MCF 10A (cell line): ENCODE measurements around the gene WNK1. TPM values are rescaled to one million over a fixed set of nuclear protein-coding genes. Genes with fewer than 3 reads are reported as not detected.
A peak's percentile ranks its signal among the peaks of the same experiment; 100 is the strongest.
"Not testable (repeated sequence)": the region's sequence is repeated elsewhere in the genome, so short reads cannot be mapped to it uniquely, and the experiment has no call there.

Experiments used
- Bru-seq: library from RNA; stranded (reverse); fragments of 400-500 nt; gene quantifications from one replicate; lab custom pipeline; 2021; lab: Mats Ljungman, UMichigan
- BruChase-seq, 2 experiments: library from RNA; stranded (reverse); fragments of 400-500 nt; gene quantifications; one replicate each; lab custom pipeline; 2021; lab: Mats Ljungman, UMichigan
- BruUV-seq: library from RNA; stranded (reverse); fragments of 400-500 nt; replicated peaks from 2 replicates; lab custom pipeline; 2021; lab: Mats Ljungman, UMichigan
- CTCF ChIA-PET: fragments of 300-600 bp; sonication (Branson Sonifier 250); formaldehyde crosslinking; extraction: SDS; loops from one replicate; lab custom pipeline; 2021; ENCODE audit warnings: antibody characterized with exemption, inconsistent platforms; lab: Yijun Ruan, JAX
- POLR2A ChIA-PET: fragments of 300-600, 350-650 bp; sonication (Branson Sonifier 250); formaldehyde crosslinking; extraction: SDS; loops from one replicate; lab custom pipeline; 2020; ENCODE audit warnings: antibody characterized with exemption, inconsistent platforms; lab: Yijun Ruan, JAX
- DNase-seq: peaks from one replicate; pipeline ENCODE4 v3.0.0-alpha.2; 2018; ENCODE audit not compliant: unreplicated experiment
- H3K27ac Mint-ChIP-seq: one replicate; pipeline ENCODE4 v1.8.0; 2022; ENCODE audit warnings: mild to moderate bottlenecking, low read depth, mixed read lengths; ENCODE audit not compliant: unreplicated experiment
- H3K27me3 Mint-ChIP-seq: one replicate; pipeline ENCODE4 v1.8.0; 2022; ENCODE audit warnings: mixed read lengths; ENCODE audit not compliant: insufficient read depth, unreplicated experiment
- H3K36me3 Mint-ChIP-seq: one replicate; pipeline ENCODE4 v1.8.0; 2022; ENCODE audit warnings: mild to moderate bottlenecking, moderate library complexity, mixed read lengths; ENCODE audit not compliant: insufficient read depth, unreplicated experiment
- H3K4me1 Mint-ChIP-seq: one replicate; pipeline ENCODE4 v1.8.0; 2022; ENCODE audit warnings: mixed read lengths; ENCODE audit not compliant: insufficient read depth, unreplicated experiment
- H3K4me3 Mint-ChIP-seq: one replicate; pipeline ENCODE4 v1.8.0; 2022; ENCODE audit warnings: mild to moderate bottlenecking, moderate library complexity, mixed read lengths; ENCODE audit not compliant: unreplicated experiment
- H3K9me3 Mint-ChIP-seq: one replicate; pipeline ENCODE4 v1.8.0; 2022; ENCODE audit warnings: mixed read lengths; ENCODE audit not compliant: unreplicated experiment
- intact Hi-C: fragments of 100-400 bp; cut with micrococcal nuclease; formaldehyde crosslinking; loops from 2 replicates; pipeline ENCODE4 v1.14.1; 2022
- long read RNA-seq: library from polyadenylated mRNA; stranded (forward); transcript quantifications from one replicate; pipeline ENCODE4 v2.0.0, GENCODE V29; 2022
- total RNA-seq: library from RNA; stranded (reverse); gene quantifications from 2 replicates; pipeline ENCODE4 v1.2.3, GENCODE V29; 2022
- TF ChIP-seq, protein P1 (sequence below): fragments of 200-600 bp; IDR thresholded peaks from one replicate; pipeline ENCODE4 v1.8.0; 2022; ENCODE audit warnings: antibody characterized with exemption, mild to moderate bottlenecking; ENCODE audit not compliant: unreplicated experiment

WNK1 gene
- total RNA-seq = 123 and 139 TPM in 2 replicates
- Bru-seq, nascent RNA = percentile 88 among the genes with signal in this experiment
- BruChase-seq, experiment 1, labeled RNA remaining after a 6-hour chase = percentile 93 among the genes with signal in this experiment
- percentile 87 among the genes with signal in this experiment for BruChase-seq, experiment 2, labeled RNA remaining after a 2-hour chase
- long read RNA-seq, partial matches to known transcripts = 3 of 27 reads
- long read RNA-seq, other reads (novel, unspliced or antisense) = 22 of 27 reads

DNA sequence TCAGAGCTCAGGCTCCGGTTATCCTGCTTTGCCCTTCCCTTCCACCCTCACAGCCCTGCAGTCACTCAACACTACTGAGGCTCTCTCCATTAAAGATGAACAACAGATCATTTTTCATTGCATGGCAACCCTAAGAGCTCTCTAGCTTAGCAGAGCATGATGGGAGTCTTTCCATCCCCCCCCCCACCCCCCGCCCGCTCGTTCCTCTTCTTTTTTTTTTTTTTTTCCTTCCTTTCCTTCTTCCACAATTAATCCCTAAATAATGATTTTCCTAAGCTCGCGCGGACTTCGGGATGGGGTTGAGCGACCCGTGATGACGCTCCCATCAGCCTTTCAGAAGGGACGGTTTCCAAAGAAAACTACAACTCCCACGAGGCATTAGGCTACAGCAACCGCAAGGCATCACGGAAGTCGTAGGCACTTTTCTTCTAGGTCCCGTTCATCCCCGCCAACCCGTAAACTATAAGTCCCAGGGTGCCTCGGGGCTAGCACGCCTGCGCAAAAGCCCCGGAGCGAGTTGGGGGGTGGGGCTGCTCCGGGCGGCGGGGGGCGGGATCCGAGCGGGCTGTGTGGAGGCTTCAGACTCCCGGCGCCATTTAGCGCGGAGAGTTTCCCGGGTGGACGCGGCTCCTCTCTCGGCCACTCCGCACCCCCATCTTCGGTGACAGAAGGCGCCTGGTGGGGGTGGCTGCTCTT lies at the start of gene WNK1:
Gene WNK1 (plus strand): TSS at position 581 of the 696 bp plus-strand sequence. CDS start 987 bp downstream, outside the sequence.
- H3K27me3 Mint-ChIP-seq = no peaks in the 10 kb centered on the region
- ChIA-PET POLR2A (interaction anchor here (0.6 to 6.4 kb wide), 33 partner anchors 9 to 841 kb away, joined by 3 to 336 read pairs (median 6); partner anchors contain the start of genes KDM5A and RAD52), CTCF (interaction anchor here (0.5 to 6.8 kb wide), 29 partner anchors 13 to 365 kb away, joined by 3 to 100 read pairs (median 4); no protein-coding TSS in a partner anchor)
- peak; percentile 99 for DNase-seq
- TF ChIP-seq, protein P1, sequence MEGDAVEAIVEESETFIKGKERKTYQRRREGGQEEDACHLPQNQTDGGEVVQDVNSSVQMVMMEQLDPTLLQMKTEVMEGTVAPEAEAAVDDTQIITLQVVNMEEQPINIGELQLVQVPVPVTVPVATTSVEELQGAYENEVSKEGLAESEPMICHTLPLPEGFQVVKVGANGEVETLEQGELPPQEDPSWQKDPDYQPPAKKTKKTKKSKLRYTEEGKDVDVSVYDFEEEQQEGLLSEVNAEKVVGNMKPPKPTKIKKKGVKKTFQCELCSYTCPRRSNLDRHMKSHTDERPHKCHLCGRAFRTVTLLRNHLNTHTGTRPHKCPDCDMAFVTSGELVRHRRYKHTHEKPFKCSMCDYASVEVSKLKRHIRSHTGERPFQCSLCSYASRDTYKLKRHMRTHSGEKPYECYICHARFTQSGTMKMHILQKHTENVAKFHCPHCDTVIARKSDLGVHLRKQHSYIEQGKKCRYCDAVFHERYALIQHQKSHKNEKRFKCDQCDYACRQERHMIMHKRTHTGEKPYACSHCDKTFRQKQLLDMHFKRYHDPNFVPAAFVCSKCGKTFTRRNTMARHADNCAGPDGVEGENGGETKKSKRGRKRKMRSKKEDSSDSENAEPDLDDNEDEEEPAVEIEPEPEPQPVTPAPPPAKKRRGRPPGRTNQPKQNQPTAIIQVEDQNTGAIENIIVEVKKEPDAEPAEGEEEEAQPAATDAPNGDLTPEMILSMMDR = no peak
- BruUV-seq = no TSS peak
- no peaks in the 10 kb centered on the region for H3K9me3 Mint-ChIP-seq
- H3K36me3 Mint-ChIP-seq = peaks cover 5% of the 10 kb centered on the region
- no peak within 1 kb of the TSS for H3K4me3 Mint-ChIP-seq
- intact Hi-C loops = loop anchor here (1.0 to 10.0 kb wide), 6 partner anchors 120 to 840 kb away; partner anchors contain the start of genes FBXL14 and RAD52
- peaks cover 11% of the 10 kb centered on the region for H3K4me1 Mint-ChIP-seq
- peak within 1 kb of the TSS; percentile 73 for H3K27ac Mint-ChIP-seq

DNA sequence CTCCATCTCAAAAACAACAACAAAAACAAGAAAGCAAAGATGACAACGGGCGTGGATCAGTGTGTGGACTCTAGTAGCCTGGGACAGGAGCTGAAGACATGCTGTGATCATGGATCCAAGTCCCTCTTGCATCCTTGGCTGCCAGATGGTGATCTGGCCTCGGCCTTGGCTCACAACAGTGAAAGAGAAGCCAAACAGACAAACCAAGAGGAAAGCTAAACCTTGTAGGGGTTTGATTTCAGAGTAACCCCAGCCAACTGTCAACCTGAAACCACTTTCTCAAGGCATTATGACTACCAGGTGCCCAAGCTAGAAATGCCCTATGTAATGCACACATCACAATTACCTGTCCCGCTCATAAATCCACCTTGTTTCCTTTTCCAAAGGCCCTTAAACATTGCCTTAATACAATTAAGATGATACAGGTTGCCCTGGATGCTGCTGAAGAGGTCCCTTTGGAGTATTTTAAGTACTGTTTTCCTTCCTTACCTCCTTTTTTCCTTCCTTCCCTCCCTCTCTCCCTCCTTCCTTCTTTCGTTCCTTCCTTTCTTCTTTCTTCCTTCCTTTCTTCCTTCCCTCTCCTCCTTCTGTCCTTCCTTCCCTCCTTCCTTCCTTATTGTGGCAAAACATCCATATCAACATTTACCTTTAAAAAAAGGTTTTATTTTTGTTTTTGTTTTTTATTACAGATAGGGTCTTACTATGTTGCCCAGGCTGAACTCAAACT lies 47.7 kb upstream of the WNK1 start:
- ChIA-PET POLR2A (no interaction called here), CTCF (interaction anchor here (0.5 to 0.6 kb wide), 2 partner anchors 12 to 36 kb away, joined by 3 to 5 read pairs; no protein-coding TSS in a partner anchor)
- no peak for DNase-seq
- no peaks in the 10 kb centered on the region for H3K36me3 Mint-ChIP-seq
- no peaks in the 10 kb centered on the region for H3K27me3 Mint-ChIP-seq
- TF ChIP-seq, protein P1 = no peak
- intact Hi-C loops = no loop called here
- no peaks in the 10 kb centered on the region for H3K9me3 Mint-ChIP-seq
- no peak overlapping the region for H3K27ac Mint-ChIP-seq
- H3K4me1 Mint-ChIP-seq = no peaks in the 10 kb centered on the region
- no TSS peak for BruUV-seq
- no peak overlapping the region for H3K4me3 Mint-ChIP-seq

DNA sequence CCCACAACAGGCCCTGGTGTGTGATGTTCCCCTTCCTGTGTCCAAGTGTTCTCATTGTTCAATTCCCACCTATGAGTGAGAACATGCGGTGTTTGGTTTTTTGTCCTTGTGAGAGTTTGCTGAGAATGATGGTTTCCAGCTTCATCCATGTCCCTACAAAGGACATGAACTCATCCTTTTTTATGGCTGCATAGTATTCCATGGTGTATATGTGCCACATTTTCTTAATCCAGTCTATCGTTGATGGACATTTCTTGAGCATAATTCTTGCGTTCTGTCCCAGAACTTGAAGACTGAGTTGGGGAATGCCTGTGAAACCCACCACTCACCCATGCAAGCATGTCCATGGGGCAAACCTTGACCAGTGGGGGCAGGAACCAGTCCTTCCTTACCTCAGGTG lies 44.3 kb upstream of the WNK1 start:
- CTCF ChIA-PET = not testable (repeated sequence)

DNA sequence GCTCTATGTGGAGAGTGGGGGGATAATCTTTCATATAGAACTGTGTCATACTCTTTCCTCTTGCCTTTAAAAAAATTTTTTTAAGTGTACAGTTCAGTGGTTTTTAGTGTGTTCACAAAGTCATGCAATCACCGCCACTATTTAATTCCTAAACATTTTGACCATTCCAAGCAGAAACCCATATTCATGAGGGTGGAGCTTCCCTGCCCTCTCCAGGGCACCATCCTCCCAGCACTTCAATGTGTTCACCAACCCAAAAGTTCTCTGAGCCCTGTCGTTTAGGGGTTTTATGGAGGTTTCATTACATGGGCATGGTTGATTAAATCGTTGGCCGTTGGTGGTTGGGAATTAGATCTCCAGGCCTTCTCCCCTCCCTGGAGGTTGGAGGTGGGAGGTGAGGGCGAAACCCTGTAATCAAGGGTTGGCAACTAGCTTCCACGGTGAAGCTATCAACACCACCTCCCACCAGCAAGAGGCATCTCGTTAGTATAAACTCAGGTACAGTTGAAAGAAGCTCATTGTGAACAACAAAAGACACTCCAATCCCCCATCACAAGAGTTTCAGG lies 42.8 kb upstream of the WNK1 start:
- no peak for DNase-seq
- Mint-ChIP-seq H3K36me3 (no peaks in the 10 kb centered on the region), H3K27me3 (no peaks in the 10 kb centered on the region), H3K4me3 (no peak overlapping the region), H3K4me1 (peaks cover 11% of the 10 kb centered on the region), H3K9me3 (no peaks in the 10 kb centered on the region), H3K27ac (no peak overlapping the region)
- ChIA-PET CTCF (interaction anchor here (0.6 to 1.2 kb wide), 5 partner anchors 16 to 720 kb away, joined by 3 to 5 read pairs (median 4); no protein-coding TSS in a partner anchor), POLR2A (no interaction called here)
- BruUV-seq = no TSS peak
- intact Hi-C loops = no loop called here
- TF ChIP-seq, protein P1 = no peak

More for the DNA sequence above, 44.3 kb upstream of the WNK1 start:
- H3K9me3 Mint-ChIP-seq, H3K27ac Mint-ChIP-seq, intact Hi-C loops, H3K4me3 Mint-ChIP-seq, BruUV-seq, H3K36me3 Mint-ChIP-seq, POLR2A ChIA-PET, H3K27me3 Mint-ChIP-seq, DNase-seq: not testable (repeated sequence)
- peaks cover 11% of the 10 kb centered on the region for H3K4me1 Mint-ChIP-seq
